ENCODE results near the gene PPP1R12C. TPM values are rescaled to one million over a fixed set of nuclear protein-coding genes. Genes with fewer than 3 reads are reported as not detected.

PPP1R12C gene
- total and polyA plus RNA-seq, 8 donors = 37.1 to 266 (median 53.4) TPM

GRCh38 chr19:55041627-55042343, 75.7 kb downstream of the PPP1R12C start:
- 86 to 88% methylated on average over 30 of the region's 30 CpGs for WGBS, 2 donors
- FAIRE-seq (no peak), DNase-seq (no peak), ATAC-seq (peak in 1 of 4 donors; percentile 20)
- Histone ChIP-seq H3K27me3 (no peaks in the 10 kb centered on the region), H3K9me3 (no peaks in the 10 kb centered on the region), H3K4me1 (no peaks in the 10 kb centered on the region), H3K36me3 (peaks cover 0 to 23% (median 11%) of the 10 kb centered on the region in 3 donors), H3K27ac (no peak overlapping the region), H3K4me3 (no peak overlapping the region)
- intact Hi-C loops (cut with DNase I) = no loop called here
- no peak for TF ChIP-seq CTCF (IDR thresholded peaks at IDR 0.05)

GRCh38 chr19:55041244-55041626, 76.2 kb downstream of the PPP1R12C start:
- intact Hi-C loops (cut with DNase I) = no loop called here
- 90 to 92% methylated on average over 10 of the region's 10 CpGs for WGBS, 2 donors
- Histone ChIP-seq H3K4me1 (no peaks in the 10 kb centered on the region), H3K27ac (no peak overlapping the region), H3K4me3 (no peak overlapping the region), H3K9me3 (no peaks in the 10 kb centered on the region), H3K27me3 (no peaks in the 10 kb centered on the region), H3K36me3 (peaks cover 0 to 19% (median 11%) of the 10 kb centered on the region in 3 donors)
- no peak for TF ChIP-seq CTCF (IDR thresholded peaks at IDR 0.05)
- FAIRE-seq = no peak
- no peak for ATAC-seq
- DNase-seq = no peak

Small RNA genes within 50 kb of the gene (microRNA-seq; reads per million reads assigned to microRNA genes)
- gene MIR7975 = 0 reads per million in 2 donors

Other genes starting within 250 kb of the PPP1R12C start
- under 1 TPM in 2 of 6 donors, not detected in 4; 0.29 to 0.64 TPM for gene FCAR, start 243.4 kb downstream of the PPP1R12C start, total RNA-seq
- gene FCAR, start 243.4 kb downstream of the PPP1R12C start, polyA plus RNA-seq = under 1 TPM in 1 of 2 donors, not detected in 1; 0.07 TPM
- gene NCR1, start 211.5 kb downstream of the PPP1R12C start, total RNA-seq = under 1 TPM in 1 of 6 donors, not detected in 5; 0.31 TPM
- gene NCR1, start 211.5 kb downstream of the PPP1R12C start, polyA plus RNA-seq = not detected
- under 1 TPM in 1 of 6 donors, not detected in 5; 0.06 TPM for gene NLRP7, start 170.1 kb downstream of the PPP1R12C start, total RNA-seq
- gene NLRP7, start 170.1 kb downstream of the PPP1R12C start, polyA plus RNA-seq = not detected
- gene NLRP2, start 151.3 kb downstream of the PPP1R12C start, total RNA-seq = 1 to 10 TPM; 1.6 to 7.3 (median 4.4) TPM
- gene NLRP2, start 151.3 kb downstream of the PPP1R12C start, polyA plus RNA-seq = 10 to 100 TPM in 1 of 2 donors, under 1 TPM in 1; 0.34 to 17.5 TPM
- under 1 TPM in 5 of 6 donors, not detected in 1; 0.09 to 0.25 (median 0.24) TPM for gene GP6, start 79.4 kb downstream of the PPP1R12C start, total RNA-seq
- under 1 TPM in 1 of 2 donors, not detected in 1; 0.31 TPM for gene GP6, start 79.4 kb downstream of the PPP1R12C start, polyA plus RNA-seq
- gene RDH13, start 54.5 kb downstream of the PPP1R12C start, total RNA-seq = 10 to 100 TPM; 10.9 to 27.1 (median 14.2) TPM
- 10 to 100 TPM; 22.0 to 26.6 TPM for gene RDH13, start 54.5 kb downstream of the PPP1R12C start, polyA plus RNA-seq
- 10 to 100 TPM; 10.2 to 32.0 (median 16.0) TPM for gene EPS8L1, start 41.8 kb downstream of the PPP1R12C start, total RNA-seq
- gene EPS8L1, start 41.8 kb downstream of the PPP1R12C start, polyA plus RNA-seq = 100 to 1,000 TPM; 152 to 279 TPM
- under 1 TPM in 1 of 6 donors, not detected in 5; 0.54 TPM for gene TNNT1, start 31.6 kb upstream of the PPP1R12C start, total RNA-seq
- gene TNNT1, start 31.6 kb upstream of the PPP1R12C start, polyA plus RNA-seq = 1 to 10 TPM in 1 of 2 donors, not detected in 1; 4.0 TPM
- gene TNNI3, start 40.1 kb upstream of the PPP1R12C start, total RNA-seq = 1 to 10 TPM in 1 of 6 donors, under 1 TPM in 1, not detected in 4; 0.66 to 4.1 TPM
- 1 to 10 TPM; 2.2 to 2.9 TPM for gene TNNI3, start 40.1 kb upstream of the PPP1R12C start, polyA plus RNA-seq
- gene DNAAF3, start 49.0 kb upstream of the PPP1R12C start, total RNA-seq = 1 to 10 TPM; 1.2 to 3.2 (median 2.5) TPM
- 1 to 10 TPM; 3.0 to 3.3 TPM for gene DNAAF3, start 49.0 kb upstream of the PPP1R12C start, polyA plus RNA-seq
- 1 to 10 TPM in 5 of 6 donors, under 1 TPM in 1; 0.88 to 3.7 (median 1.7) TPM for gene SYT5, start 62.7 kb upstream of the PPP1R12C start, total RNA-seq
- 10 to 100 TPM; 10.6 to 41.1 TPM for gene SYT5, start 62.7 kb upstream of the PPP1R12C start, polyA plus RNA-seq
- 10 to 100 TPM in 2 of 6 donors, 1 to 10 TPM in 4; 5.1 to 15.3 (median 8.8) TPM for gene PTPRH, start 91.9 kb upstream of the PPP1R12C start, total RNA-seq
- gene PTPRH, start 91.9 kb upstream of the PPP1R12C start, polyA plus RNA-seq = 1 to 10 TPM; 5.8 to 8.0 TPM
- gene TMEM86B, start 111.1 kb upstream of the PPP1R12C start, total RNA-seq = 1 to 10 TPM; 1.0 to 1.8 (median 1.5) TPM
- 10 to 100 TPM; 14.4 to 27.3 TPM for gene TMEM86B, start 111.1 kb upstream of the PPP1R12C start, polyA plus RNA-seq
- 10 to 100 TPM; 15.3 to 31.4 (median 18.9) TPM for gene PPP6R1, start 141.4 kb upstream of the PPP1R12C start, total RNA-seq
- 10 to 100 TPM; 27.0 to 33.1 TPM for gene PPP6R1, start 141.4 kb upstream of the PPP1R12C start, polyA plus RNA-seq
- gene HSPBP1, start 162.5 kb upstream of the PPP1R12C start, total RNA-seq = 10 to 100 TPM in 4 of 6 donors, 1 to 10 TPM in 2; 7.0 to 16.6 (median 12.3) TPM
- gene HSPBP1, start 162.5 kb upstream of the PPP1R12C start, polyA plus RNA-seq = 10 to 100 TPM; 26.4 to 29.5 TPM
- gene BRSK1, start 166.4 kb upstream of the PPP1R12C start, total RNA-seq = 1 to 10 TPM in 3 of 6 donors, under 1 TPM in 3; 0.46 to 2.5 (median 1.1) TPM
- 1 to 10 TPM; 4.8 to 9.2 TPM for gene BRSK1, start 166.4 kb upstream of the PPP1R12C start, polyA plus RNA-seq
- gene TMEM150B, start 207.7 kb upstream of the PPP1R12C start, total RNA-seq = 1 to 10 TPM in 1 of 6 donors, under 1 TPM in 2, not detected in 3; 0.32 to 1.3 (median 0.83) TPM
- under 1 TPM in 1 of 2 donors, not detected in 1; 0.14 TPM for gene TMEM150B, start 207.7 kb upstream of the PPP1R12C start, polyA plus RNA-seq
- 10 to 100 TPM in 2 of 6 donors, 1 to 10 TPM in 4; 4.3 to 12.6 (median 6.9) TPM for gene KMT5C, start 222.2 kb upstream of the PPP1R12C start, total RNA-seq
- 10 to 100 TPM; 22.3 to 27.4 TPM for gene KMT5C, start 222.2 kb upstream of the PPP1R12C start, polyA plus RNA-seq
- gene COX6B2, start 237.1 kb upstream of the PPP1R12C start, total RNA-seq = under 1 TPM in 1 of 6 donors, not detected in 5; 0.62 TPM
- gene COX6B2, start 237.1 kb upstream of the PPP1R12C start, polyA plus RNA-seq = under 1 TPM; 0.28 to 0.42 TPM
- gene GARIN5B, start 245.6 kb upstream of the PPP1R12C start, total RNA-seq = not detected
- gene GARIN5B, start 245.6 kb upstream of the PPP1R12C start, polyA plus RNA-seq = not detected